ENCODE results near the gene MAP1LC3A. TPM values are rescaled to one million over a fixed set of nuclear protein-coding genes. Genes with fewer than 3 reads are reported as not detected.
A peak's percentile ranks its signal among the peaks of the same experiment; 100 is the strongest.
"Not testable (repeated sequence)": the region's sequence is repeated elsewhere in the genome, so short reads cannot be mapped to it uniquely, and the experiment has no call there.

Gene MAP1LC3A
- 14.9 and 43.3 TPM in 2 replicates for total RNA-seq

DNA sequence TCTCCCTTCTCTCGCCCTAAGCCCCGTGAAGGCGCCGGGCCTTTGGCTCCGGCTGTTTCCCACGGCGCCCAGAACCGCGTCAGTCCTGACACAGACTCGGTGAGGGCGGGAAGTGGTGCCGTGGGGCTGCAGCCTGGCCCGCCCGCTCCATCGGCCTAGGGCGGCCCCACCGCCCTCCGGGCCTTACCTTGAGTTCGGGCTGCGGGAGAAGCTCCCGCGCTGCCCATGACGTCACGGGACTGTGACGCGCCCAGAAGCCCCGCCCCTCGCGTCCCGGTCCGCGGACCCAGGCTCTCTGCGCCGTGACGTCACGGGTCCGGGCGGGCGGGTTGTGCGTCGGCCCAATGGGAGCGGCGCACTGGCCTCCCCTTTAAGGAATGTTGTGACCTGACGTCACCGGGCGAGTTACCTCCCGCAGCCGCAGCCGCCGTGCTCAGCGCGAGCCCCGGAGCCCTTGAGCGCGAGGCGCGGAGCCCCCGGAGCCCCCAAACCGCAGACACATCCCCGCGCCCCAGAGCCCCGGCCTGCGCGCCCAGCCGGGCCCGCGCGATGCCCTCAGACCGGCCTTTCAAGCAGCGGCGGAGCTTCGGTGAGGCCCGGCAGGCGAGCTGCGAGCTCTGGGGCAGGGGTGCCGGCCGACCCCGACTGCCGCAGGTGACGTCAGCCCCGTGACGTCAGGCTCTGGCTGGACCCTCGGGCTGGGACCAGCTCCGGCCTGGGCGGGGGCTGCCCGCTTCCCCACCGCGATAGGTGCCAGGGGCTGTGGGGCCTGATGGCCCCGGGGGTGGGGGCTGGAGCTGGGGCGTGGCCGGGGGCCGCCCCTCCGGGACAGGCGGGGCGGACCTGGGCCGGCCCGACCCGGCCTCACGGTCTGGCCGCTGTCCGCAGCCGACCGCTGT lies at the start of gene MAP1LC3A:
Gene MAP1LC3A (plus strand): TSS at position 399 of the 899 bp plus-strand sequence. CDS start 151 bp downstream, at position 550.
- DNase-seq (ENCODE audit: low read depth) = peak; percentile 68

DNA sequence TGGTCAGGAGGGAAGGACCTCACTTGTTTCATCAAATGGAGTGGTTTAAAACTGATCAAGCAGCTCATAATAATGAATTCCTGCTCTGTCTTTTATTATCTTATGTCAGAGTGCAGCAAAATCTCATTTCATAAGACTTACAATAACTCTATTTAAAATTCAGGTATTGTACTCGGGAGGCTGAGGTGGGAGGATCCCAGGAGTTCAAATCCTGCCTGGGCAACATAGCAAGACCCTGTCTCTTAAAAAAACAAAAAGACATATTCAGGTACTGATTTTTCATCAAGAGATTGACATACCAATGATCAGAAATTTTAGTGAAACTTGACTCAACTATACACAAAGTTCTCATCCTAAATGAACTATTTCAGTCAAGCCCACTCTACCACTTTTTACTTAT lies 47.9 kb upstream of the MAP1LC3A start:
- no peak for DNase-seq (ENCODE audit: low read depth)

DNA sequence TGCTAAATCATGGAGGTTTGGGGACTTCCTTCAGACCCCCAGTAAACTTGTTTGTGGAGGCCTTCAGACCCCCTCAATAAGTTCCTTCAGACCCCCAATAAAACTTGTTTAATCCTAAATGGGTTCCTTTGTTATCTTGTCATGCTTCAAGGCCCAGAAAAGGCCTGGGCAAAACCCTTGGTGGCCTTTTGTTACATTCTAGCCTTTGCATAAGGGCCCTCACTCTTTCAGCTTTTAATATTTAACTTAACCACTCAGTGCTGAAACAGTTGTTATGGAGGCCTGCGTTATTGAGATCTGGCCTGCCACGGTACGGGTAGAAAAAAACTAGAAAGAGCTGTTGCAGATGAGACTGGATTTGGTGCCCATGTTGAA lies 46.6 kb upstream of the MAP1LC3A start:
- DNase-seq (ENCODE audit: low read depth) = peak; percentile 76

DNA sequence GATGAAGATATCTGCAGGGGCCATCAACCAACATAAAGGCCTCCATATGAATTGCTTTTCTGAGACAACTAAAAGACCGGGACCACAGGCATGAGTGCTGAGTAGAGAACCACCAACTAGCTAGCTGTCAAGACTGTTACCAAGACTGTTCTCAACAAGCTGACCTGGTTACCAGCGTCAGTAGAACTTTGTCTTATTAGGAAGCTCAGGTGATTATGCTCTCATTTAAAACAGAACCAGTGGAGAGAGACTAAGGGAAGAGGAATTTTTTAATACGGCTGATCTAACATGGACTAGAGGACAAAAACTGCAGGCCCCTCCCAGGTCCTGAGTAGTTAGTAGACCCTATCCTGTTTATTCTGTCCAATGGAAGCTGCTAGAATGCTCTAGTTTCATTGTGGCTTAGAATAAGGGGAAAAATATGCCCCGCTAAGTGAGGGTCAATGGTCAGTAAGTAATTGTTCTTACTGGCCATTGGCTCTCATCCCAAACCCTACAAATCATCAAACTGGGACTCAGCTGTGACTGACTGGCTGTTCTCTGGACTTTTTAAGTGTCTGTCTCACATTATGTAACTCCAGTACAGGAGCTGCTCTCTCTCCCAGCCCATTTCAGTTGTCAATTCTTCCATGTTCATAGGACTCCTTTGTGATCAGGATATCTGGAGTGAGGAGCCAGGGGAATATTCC lies 46.1 kb upstream of the MAP1LC3A start:
- DNase-seq (ENCODE audit: low read depth) = peak; percentile 96

DNA sequence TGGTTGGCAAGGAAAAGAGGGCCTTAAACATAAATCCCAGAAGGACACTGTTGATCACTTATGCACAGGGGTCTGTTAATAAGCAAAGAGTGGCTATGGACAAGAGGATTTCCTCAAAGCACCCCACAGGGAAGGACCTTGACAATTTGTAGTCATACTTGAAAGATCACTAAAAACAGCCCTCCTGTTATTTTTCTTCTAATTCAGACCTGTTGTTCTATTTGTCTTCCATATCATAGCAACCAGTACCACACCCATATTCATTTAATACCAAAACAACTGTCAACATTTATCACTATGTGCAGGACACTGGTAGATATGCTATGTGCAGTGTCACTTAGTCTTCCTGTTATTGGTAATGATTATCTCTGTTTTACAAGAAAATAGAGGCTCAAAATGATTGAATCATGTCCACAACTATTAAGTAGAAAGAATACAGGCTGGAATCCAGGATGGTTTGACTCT lies 45.5 kb upstream of the MAP1LC3A start:
- peak; percentile 80 for DNase-seq (ENCODE audit: low read depth)

DNA sequence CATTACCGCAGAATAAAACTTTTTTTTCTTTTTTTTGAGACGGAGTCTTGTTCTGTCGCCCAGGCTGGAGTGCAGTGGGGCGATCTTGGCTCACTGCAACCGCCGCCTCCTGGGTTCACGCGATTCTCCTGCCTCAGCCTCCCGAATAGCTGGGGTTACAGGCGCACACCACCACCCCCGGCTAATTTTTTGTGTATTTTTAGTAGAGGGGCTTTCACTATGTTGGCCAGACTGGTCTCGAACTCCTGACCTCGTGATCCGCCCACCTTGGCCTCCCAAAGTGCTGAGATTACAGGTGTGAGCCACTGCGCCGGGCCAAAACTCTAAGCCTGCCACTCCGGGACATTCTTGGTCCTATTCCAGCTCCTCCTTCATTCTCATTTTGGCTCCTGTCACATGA lies 44.5 kb upstream of the MAP1LC3A start:
- DNase-seq (ENCODE audit: low read depth) = not testable (repeated sequence)

DNA sequence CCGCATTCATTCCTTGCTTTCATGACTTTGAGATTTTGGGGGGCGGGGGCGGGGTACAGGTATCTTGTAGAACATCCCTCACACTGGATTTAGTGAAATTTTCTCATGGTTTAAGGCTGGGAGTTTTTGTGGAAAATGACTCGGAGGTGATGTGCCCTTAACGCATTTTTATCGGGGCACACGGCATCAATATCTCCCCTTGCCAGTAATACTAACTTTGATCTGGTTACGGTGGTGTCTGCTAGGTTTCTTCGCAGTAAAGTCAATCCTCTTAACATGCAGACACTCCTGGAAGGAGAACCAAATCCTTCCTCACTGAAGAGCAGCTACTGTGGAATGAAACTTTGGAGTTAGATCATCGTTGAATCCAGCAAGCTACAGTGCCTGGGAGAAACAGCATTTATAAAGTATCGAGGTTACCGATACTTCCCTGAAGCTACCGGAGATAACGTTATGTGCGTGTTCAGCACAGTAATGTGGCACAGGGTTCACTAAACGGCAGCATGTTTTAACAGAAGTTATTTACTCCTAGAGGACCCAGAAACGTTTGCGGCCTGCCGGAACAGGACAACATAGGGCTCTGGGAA lies 43.5 kb upstream of the MAP1LC3A start:
- no peak for DNase-seq (ENCODE audit: low read depth)

DNA sequence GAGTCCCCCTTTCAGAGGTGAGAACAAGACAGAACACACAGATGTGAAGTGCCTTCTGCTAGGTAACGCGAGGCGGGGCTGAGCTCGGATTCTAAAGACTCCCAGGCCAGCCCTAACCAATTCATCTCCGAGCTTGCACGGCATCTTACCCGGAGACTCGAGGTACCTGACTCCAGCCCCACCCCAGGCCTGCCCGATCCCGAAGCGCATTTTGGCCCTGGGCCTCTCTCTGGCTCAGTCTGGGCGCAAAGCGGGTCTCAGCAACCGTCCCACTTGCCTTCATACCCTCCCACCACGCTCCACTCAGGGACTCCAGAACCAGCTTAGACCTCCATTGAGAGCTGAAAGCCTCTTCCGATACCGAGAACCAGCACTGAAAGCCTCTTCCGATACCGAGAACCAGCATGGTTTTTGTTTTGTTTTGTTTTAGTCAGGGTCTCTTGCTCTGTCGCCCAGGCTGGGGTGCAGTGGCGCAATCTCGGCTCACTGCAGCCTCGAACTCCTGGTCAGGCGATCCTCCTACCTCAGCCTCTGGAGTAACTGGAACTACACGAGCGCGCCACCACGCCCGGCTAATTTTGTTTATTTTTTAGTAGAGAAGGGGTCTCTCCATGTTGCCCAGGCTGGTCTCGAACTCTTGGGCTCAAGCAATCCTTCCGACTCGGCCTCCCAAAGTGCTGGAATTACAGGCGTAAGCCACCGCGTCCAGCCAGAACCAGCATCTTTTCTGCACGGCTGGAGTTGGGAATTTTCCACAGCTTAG lies 42.9 kb upstream of the MAP1LC3A start:
- peak; percentile 61 for DNase-seq (ENCODE audit: low read depth)

DNA sequence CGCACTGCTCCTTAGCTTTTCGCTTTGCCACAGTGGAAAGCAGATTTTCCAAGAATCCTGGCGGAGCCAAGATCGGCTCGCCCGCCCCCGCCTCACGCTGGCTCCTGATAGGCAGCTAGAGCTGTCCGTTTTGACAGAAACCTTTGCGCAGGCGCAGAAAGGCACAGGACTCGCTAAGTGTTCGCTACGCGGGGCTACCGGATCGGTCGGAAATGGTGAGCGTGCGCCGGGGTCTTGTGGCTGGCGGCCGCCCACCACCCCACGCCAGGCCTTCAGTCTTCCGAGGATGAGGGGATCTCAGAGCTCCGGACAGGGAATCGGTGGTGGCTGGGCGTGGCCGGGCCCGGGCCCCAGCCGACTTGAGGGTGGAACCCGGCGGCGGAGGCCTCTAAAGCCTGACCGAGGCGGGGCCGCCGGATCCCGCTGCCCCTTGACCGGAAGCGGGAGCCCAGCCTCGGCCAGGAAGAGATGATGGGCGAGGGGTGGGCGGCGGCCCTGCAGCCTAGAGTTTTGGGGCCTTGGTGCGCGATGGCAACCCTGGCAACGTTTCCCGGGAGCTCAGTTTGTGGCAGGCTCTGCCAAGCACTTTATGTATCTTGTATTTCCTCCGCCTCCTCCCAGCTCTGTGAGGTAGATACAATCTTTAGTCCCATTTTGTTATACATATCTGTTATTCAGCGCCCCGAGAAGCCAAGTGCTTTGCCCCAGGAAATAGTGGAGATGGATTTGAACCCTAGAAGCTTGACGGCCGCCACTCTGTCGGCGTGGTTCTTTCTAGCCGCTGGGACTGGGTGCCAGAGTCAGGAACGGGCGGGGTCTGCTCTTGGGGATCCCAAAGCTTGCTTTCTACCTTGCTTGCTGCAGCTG lies 42.0 kb upstream of the MAP1LC3A start, which contains the start of gene DYNLRB1:
Gene DYNLRB1 (plus strand): TSS at position 176 of the 867 bp plus-strand sequence. CDS start 37 bp downstream, at position 213.
- DNase-seq (ENCODE audit: low read depth) = peak; percentile 89

DNA sequence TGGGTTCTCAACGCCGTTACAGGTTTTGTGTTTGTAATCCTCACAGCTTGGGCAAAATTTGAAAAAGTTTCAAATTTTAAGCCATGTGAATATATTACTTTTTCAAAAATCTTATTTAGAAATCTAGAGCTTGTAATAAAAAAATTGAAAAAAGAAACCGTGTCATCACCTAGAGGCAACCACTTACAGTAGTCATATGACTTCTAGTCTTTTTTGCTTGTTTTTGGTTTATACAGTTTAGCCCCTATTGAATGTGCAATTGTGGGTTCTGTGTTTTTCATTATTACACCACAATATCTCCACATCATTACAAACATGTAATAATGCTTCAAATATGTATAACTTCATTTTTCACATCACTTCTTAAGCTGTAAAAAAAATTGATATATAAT lies 41.4 kb upstream of the MAP1LC3A start:
- no peak for DNase-seq (ENCODE audit: low read depth)

DNA sequence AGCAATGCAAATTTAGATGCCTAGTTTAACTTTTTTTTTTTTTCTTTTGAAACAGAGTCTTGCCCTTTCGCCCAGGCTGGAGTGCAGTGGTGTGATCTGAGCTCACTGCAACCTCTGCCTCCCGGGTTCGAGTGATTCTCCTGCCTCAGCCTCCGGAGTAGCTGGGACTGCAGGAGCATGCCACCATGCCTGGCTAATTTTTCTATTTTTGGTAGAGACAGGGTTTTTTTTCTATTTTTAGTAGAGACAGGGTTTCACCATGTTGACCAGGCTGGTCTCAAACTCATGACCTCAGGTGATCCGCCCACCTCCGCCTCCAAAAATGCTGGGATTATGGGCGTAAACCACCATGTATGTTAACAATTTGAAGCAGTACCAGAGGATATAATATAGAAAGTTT lies 39.7 kb upstream of the MAP1LC3A start:
- not testable (repeated sequence) for DNase-seq (ENCODE audit: low read depth)

DNA sequence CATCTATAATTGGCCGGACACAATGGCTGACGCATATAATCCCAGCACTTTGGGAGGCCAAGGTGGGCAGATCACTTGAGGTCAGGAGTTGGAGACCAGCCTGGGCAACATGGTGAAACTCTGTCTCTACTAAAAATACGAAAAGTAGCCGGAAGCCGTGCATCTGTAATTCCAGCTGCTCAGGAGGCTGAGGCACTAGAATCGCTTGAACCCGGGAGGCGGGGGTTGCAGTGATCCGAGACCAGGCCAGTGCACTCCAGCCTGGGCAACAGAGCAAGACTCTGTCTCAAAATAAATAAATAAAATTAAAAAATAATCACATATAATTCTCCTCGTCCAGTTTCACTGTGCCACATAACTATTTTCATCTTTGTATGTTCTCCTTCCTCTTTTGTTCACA lies 38.7 kb upstream of the MAP1LC3A start:
- DNase-seq (ENCODE audit: low read depth) = not testable (repeated sequence)

DNA sequence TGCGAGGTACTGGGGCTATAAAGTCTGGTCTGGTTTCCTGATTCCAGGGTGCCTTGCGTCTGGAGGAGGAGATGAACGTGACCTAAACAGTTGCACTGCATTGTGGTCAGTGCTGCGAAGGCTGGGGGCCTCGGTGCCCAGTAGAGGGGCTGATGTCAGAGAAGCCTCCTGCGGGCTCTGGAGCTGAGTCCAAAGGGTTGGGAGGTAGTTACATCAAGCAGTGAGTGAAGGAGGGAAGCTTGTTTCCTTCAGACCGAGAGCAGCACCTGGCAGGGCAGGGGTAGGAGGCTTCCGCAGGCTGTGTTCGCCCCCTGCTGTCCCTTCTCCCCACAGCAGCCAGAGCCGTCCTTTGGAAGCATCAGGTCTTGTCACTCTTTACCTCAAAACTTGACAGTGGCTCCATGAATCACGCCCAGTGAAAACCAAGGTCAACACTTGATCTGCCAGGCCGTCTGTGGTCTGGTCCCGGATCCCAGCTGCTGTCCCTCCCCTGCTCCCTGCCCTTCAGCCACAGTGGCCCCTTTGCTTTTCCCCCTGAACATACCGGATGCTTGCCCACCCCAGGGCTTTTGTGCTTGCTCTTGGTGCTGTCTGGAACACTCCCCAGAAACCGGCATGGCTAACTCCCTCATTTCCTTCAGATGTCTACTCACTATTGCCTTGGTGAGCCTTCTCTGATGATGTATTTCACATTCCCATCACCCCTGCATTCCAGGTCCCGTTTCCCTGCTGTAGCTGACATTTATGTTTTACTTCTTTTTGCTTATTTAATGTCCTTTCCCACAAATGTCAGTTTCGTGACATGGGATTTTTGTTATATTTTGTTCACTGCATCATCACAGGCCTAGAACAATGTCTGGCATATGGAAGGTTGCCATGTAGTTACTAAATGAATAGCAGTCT lies 35.3 kb upstream of the MAP1LC3A start:
- peak; percentile 51 for DNase-seq (ENCODE audit: low read depth)

DNA sequence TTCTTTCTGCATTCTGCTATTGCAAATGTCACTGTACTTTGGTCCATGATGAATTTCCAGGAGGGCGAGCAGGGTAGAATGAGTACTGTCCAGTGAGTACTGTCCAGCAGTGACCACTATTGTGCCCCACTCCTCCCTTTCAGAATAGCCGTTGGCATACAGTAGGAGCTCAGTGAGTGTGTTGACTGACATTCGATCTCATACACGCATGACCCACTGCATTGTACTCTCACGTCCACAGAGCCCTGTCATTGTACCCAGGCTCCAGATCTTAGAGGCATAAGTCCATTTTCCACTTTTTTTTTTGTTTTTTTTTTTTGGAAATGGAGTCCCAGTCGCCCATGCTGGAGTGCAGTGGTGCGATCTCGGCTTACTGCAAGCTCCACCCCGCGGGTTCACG lies 34.1 kb upstream of the MAP1LC3A start:
- DNase-seq (ENCODE audit: low read depth) = no peak

DNA sequence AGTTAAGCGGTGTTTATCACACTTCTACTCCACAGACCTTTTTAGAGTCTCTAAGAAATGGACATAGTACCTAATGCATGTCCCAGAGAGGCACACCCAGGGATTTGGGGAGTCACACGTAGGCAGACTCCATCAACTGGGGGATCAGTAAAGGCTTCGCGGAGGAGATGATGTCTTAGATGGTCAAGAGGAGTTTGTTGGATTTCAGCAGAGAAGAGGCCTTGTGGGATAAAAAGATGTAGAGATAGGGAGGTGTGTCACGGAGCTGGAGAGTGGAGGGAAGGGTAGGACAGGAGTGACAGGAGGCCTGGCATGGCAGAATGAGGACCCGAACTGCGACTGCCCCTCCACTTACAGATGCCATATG lies 33.2 kb upstream of the MAP1LC3A start:
- DNase-seq (ENCODE audit: low read depth) = no peak

DNA sequence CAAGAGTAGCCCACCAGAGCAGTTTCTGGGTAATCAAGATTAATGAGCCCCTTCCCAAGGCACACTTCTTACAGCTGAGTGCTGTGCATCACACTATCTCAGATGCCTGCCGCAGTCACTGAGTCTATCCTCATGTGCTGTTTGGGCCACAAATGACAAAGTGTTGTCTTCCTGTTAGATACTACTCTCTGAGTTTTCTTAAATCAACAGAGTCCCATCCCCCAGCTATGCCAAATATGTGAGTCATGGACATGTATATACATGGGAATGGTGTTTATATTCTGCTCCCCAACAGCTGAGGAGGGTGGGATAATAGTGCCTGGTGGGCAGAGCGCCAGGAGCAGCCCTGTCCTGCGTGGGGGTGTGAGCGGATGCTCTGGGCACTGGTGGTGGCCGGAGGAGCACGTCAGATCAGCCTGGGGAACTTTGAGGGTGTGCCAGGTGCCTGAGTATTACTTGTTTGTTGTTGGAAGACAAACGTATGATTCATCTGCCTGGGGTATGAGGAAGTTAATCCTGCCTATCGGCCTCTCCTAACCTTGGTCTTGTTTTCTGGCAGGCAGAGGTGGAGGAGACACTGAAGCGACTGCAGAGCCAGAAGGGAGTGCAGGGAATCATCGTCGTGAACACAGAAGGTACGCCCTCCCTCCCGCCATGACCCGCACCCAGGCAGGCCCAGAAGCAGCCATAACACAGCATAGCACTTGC lies 32.7 kb upstream of the MAP1LC3A start:
- peak; percentile 100 for DNase-seq (ENCODE audit: low read depth)

DNA sequence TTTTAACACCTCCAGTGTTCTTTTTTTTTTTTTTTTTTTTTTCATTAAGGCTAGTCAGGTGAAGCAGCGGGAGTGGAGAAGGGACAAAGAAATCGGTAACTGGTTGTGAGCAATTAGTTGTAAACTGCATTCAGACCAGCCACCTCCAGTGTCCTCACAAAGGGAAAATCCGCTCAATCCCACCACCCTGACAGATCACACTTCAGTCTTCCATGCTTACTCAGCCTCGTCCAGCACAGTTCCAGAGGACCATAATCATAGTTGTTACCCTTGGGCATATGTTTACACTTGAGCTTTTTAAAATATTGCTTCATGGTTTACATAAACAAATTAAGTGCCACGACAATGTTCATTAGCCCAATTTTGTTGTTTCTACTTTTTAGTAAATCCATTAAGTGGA lies 32.1 kb upstream of the MAP1LC3A start:
- DNase-seq (ENCODE audit: low read depth) = peak; percentile 21

DNA sequence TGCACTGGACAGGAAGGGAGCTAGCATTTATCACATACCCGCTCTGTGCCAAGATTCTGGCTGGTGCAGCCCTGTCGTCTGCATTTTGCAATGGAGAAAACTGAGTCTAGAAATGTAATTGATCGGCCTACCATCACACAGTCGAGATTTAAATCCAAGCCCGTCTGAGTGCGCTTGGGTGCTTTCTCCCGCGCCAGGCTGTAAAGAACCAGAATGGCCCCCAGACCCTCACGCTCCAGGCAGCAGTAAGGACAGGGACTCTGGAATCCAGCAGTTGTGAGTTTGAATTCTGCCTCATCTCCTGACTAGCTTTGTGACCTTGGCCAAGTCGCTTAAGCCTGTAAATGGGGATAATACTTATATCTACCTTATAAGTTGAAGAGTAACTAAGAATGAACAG lies 31.5 kb upstream of the MAP1LC3A start:
- DNase-seq (ENCODE audit: low read depth) = no peak

DNA sequence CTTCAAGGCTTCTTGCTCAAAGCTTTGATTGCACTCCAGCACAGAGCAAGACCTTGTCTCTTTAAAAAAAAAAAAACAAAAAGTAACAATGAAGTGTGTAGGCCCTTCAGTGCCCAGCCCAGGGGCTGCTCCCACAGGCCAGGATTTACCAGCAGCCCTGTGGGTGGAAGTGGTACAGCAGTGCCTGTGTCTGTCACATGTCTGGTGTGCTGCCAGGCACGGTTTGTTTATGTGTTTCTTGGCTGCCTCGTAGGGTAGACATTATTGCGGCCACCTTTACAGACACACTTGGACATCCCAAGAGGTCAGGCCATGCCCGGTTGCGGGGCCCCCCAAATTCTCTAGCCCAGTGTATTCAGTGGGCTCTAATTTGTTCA lies 29.6 kb upstream of the MAP1LC3A start:
- peak; percentile 49 for DNase-seq (ENCODE audit: low read depth)

Measured in renal cortical epithelial cell (primary cell).